OCI-LY3 (cell line): ENCODE results near the gene SNX33.

ENCODE experiments used
- EZH2phosphoT487 ChIP-seq: fragments of 200-600 bp; shearing (Covaris generic); IDR thresholded peaks from 2 replicates; pipeline ENCODE4 v1.6.1; 2018; ENCODE audit warnings: antibody characterized with exemption, mixed run types, low read depth
- TF ChIP-seq, protein P1 (sequence below): fragments of 200-600, 300-600 bp; sonication (generic); IDR thresholded peaks from 2 replicates; pipeline ENCODE4 v1.5.1; 2014; ENCODE audit warnings: antibody characterized with exemption, low read length, low read depth

DNA sequence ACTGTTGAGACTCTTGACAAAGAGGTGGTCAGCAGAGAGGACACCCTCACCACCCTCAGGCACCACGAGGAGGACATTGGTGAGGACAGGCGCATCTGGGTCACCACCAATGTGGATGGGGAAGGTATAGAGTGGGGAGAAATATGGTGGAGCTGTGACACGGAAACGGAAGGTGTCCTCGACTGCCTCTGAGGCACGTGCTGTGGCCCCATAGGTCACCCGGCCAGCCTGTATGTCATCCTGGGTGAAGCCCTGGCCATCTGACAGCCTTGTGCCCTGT is 40.5 kb downstream of the SNX33 start:
- TF ChIP-seq, protein P1, sequence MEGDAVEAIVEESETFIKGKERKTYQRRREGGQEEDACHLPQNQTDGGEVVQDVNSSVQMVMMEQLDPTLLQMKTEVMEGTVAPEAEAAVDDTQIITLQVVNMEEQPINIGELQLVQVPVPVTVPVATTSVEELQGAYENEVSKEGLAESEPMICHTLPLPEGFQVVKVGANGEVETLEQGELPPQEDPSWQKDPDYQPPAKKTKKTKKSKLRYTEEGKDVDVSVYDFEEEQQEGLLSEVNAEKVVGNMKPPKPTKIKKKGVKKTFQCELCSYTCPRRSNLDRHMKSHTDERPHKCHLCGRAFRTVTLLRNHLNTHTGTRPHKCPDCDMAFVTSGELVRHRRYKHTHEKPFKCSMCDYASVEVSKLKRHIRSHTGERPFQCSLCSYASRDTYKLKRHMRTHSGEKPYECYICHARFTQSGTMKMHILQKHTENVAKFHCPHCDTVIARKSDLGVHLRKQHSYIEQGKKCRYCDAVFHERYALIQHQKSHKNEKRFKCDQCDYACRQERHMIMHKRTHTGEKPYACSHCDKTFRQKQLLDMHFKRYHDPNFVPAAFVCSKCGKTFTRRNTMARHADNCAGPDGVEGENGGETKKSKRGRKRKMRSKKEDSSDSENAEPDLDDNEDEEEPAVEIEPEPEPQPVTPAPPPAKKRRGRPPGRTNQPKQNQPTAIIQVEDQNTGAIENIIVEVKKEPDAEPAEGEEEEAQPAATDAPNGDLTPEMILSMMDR = no peak
- no peak for TF ChIP-seq EZH2phosphoT487
